ENCODE measurements around the gene HPSE.

Gene HPSE

GRCh38 chr4:83247415-83248357 lies 87.0 kb downstream of the HPSE start:
- DNase-seq (ENCODE audit: low spot score): no peak

All from HuH-7.5 (cell line).